ENCODE measurements around the gene LSM5.

- TF ChIP-seq, protein P1, sequence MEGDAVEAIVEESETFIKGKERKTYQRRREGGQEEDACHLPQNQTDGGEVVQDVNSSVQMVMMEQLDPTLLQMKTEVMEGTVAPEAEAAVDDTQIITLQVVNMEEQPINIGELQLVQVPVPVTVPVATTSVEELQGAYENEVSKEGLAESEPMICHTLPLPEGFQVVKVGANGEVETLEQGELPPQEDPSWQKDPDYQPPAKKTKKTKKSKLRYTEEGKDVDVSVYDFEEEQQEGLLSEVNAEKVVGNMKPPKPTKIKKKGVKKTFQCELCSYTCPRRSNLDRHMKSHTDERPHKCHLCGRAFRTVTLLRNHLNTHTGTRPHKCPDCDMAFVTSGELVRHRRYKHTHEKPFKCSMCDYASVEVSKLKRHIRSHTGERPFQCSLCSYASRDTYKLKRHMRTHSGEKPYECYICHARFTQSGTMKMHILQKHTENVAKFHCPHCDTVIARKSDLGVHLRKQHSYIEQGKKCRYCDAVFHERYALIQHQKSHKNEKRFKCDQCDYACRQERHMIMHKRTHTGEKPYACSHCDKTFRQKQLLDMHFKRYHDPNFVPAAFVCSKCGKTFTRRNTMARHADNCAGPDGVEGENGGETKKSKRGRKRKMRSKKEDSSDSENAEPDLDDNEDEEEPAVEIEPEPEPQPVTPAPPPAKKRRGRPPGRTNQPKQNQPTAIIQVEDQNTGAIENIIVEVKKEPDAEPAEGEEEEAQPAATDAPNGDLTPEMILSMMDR (IDR thresholded peaks at IDR 0.05), result no peak
- no peak for TF ChIP-seq POLR2A (IDR thresholded peaks at IDR 0.05)
These were observed 23.0 kb upstream of the LSM5 start for GRCh38 chr7:32513210-32513609.

Measured in uterus (tissue), 2 donors.